Left lung (tissue), 10 donors: ENCODE measurements around the gene NLRP1. TPM values are rescaled to one million over a fixed set of nuclear protein-coding genes. Genes with fewer than 3 reads are reported as not detected.
A peak's percentile ranks its signal among the peaks of the same experiment; 100 is the strongest.

ENCODE experiments used
- ATAC-seq: fragments of 200-7000 bp; cut with Tn5 transposase; one replicate; pipeline ENCODE4 v1.9.1; 2020; ENCODE audit warnings: moderate library complexity
- DNase-seq, 4 donors: peaks; one replicate each; pipeline ENCODE4 v3.0.0-alpha.2; 2013 to 2020
- H3K27ac ChIP-seq, 2 donors: fragments of 200-600 bp; sonication (generic) in 1 of 2; one replicate each; pipeline versions ENCODE4 v1.5.0 to v1.8.0; 2020 to 2021
- H3K27me3 ChIP-seq, 2 donors: fragments of 200-600 bp; sonication (generic) in 1 of 2; one replicate each; pipeline versions ENCODE4 v1.5.0 to v1.8.0; 2020 to 2021
- H3K36me3 ChIP-seq, 2 donors: fragments of 200-600 bp; sonication (generic) in 1 of 2; one replicate each; pipeline versions ENCODE4 v1.5.0 to v1.8.0; 2020 to 2021
- H3K4me1 ChIP-seq, 2 donors: fragments of 200-600 bp; one replicate each; pipeline ENCODE4 v1.8.0; 2021
- H3K4me3 ChIP-seq, 2 donors: fragments of 200-600 bp; sonication (generic) in 1 of 2; one replicate each; pipeline versions ENCODE4 v1.5.0 to v1.8.0; 2020 to 2021; ENCODE audit warnings: mild to moderate bottlenecking in 1 of 2
- H3K9me3 ChIP-seq, 2 donors: fragments of 200-600 bp; sonication (generic) in 1 of 2; one replicate each; pipeline versions ENCODE4 v1.5.0 to v1.8.0; 2020 to 2021
- intact Hi-C, 2 donors: fragments of 100-400 bp; cut with DNase I; formaldehyde crosslinking; loops; one replicate each; pipeline versions ENCODE4 v1.11.2 to v1.14.2; 2022
- polyA plus RNA-seq, 6 donors: library from polyadenylated mRNA; unstranded; fragments of 120-200 nt; gene quantifications; one replicate each; pipeline ENCODE4 v1.2.1, GENCODE V29; 2013; ENCODE audit not compliant: insufficient read length in 6 of 6
- total RNA-seq, 2 donors: library from RNA; stranded (reverse); fragmentation: NEBNext Ultra II Directional; extraction: Animal tissue kit (Norgen Biotek cat#: 25700); gene quantifications; one replicate each; pipeline ENCODE4 v1.2.1, GENCODE V29; 2021
- TF ChIP-seq, protein P1 (sequence below), 2 donors: fragments of 200-600 bp; sonication (generic) in 1 of 2; IDR thresholded peaks; one replicate each; pipeline versions ENCODE4 v1.5.0 to v1.8.0; 2021; ENCODE audit warnings: antibody characterized with exemption in 2 of 2
- donor health status: DM: no; HTN: yes; CAD: no.
- donor health status: DM: no; HTN: no; CAD: no.

NLRP1 gene
- total and polyA plus RNA-seq, 8 donors, result 16.1 to 36.4 (median 31.2) TPM

- Histone ChIP-seq H3K36me3 (peaks cover 0 to 64% of the 10 kb centered on the region in 2 donors), H3K27ac (no peak overlapping the region)
- TF ChIP-seq, protein P1, sequence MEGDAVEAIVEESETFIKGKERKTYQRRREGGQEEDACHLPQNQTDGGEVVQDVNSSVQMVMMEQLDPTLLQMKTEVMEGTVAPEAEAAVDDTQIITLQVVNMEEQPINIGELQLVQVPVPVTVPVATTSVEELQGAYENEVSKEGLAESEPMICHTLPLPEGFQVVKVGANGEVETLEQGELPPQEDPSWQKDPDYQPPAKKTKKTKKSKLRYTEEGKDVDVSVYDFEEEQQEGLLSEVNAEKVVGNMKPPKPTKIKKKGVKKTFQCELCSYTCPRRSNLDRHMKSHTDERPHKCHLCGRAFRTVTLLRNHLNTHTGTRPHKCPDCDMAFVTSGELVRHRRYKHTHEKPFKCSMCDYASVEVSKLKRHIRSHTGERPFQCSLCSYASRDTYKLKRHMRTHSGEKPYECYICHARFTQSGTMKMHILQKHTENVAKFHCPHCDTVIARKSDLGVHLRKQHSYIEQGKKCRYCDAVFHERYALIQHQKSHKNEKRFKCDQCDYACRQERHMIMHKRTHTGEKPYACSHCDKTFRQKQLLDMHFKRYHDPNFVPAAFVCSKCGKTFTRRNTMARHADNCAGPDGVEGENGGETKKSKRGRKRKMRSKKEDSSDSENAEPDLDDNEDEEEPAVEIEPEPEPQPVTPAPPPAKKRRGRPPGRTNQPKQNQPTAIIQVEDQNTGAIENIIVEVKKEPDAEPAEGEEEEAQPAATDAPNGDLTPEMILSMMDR (IDR thresholded peaks at IDR 0.05), result no peak
These were observed 45.0 kb downstream of the NLRP1 start for GRCh38 chr17:5539286-5539685.

GRCh38 chr17:5536866-5537650 is 47.3 kb downstream of the NLRP1 start:
- H3K4me1 ChIP-seq, result no peaks in the 10 kb centered on the region
- H3K27ac ChIP-seq, result no peak overlapping the region
- intact Hi-C loops, result no loop called here
- no peaks in the 10 kb centered on the region for H3K27me3 ChIP-seq
- TF ChIP-seq, protein P1 (IDR thresholded peaks at IDR 0.05), result no peak
- no peak overlapping the region for H3K4me3 ChIP-seq
- ATAC-seq (peak; percentile 30), DNase-seq (no peak)
- peaks cover 0 to 82% of the 10 kb centered on the region in 2 donors for H3K36me3 ChIP-seq
- no peaks in the 10 kb centered on the region for H3K9me3 ChIP-seq

More at GRCh38 chr17:5539286-5539685, 45.0 kb downstream of the NLRP1 start:
- H3K9me3 ChIP-seq, result no peaks in the 10 kb centered on the region
- H3K27me3 ChIP-seq, result no peaks in the 10 kb centered on the region
- intact Hi-C loops, result no loop called here
- H3K4me3 ChIP-seq, result no peak overlapping the region
- H3K4me1 ChIP-seq, result no peaks in the 10 kb centered on the region
- no peak for DNase-seq
- no peak for ATAC-seq

- ATAC-seq (no peak), DNase-seq (no peak)
- intact Hi-C loops, result no loop called here
- no peaks in the 10 kb centered on the region for H3K4me1 ChIP-seq
- TF ChIP-seq, protein P1 (IDR thresholded peaks at IDR 0.05), result no peak
- H3K27me3 ChIP-seq, result no peaks in the 10 kb centered on the region
- H3K9me3 ChIP-seq, result no peaks in the 10 kb centered on the region
- H3K27ac ChIP-seq, result no peak overlapping the region
- H3K36me3 ChIP-seq, result peaks cover 0 to 77% of the 10 kb centered on the region in 2 donors
- H3K4me3 ChIP-seq, result no peak overlapping the region
These were observed 48.9 kb downstream of the NLRP1 start for GRCh38 chr17:5535436-5535835.

DNA sequence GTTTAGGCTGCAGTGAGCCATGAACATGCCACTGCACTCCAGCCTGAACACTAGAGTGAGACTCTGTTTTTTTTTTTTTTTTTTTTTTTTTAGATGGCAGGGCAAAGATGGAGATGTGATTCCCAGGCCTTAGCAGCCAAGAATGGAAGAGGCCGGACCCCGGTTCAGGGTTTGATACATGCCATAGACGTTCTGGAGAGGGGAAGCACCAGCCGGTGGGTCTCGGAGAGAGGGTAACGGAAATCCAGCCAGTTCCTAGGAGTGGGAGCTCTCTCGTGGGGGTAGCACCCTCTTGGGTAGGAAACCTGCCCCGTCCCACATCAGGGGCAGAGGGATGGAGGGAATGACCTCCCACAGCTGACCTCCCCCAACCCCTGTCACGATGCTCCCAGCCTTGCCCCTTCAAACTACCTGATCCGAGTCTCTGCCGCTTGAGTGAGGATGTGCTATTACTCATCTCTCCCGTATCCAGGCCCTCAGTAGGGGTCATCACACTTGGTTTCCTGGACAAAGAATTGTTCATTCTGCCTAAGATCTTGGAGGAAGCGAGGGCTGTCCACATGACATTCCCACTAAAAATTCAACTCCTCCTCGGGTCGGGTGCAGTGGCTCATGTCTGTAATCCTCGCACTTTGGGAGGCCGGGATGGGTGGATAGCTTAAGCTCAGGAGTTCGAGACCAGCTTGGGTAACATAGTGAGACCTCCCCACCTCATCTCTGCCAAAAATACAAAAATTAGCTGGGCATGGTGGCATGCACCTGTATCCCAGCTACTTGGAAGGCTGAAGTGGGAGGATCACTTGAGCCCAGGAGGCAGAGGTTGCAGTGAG is 50.6 kb downstream of the NLRP1 start:
- Histone ChIP-seq H3K27ac (no peak overlapping the region), H3K4me3 (no peak overlapping the region), H3K36me3 (peaks cover 0 to 77% of the 10 kb centered on the region in 2 donors), H3K27me3 (no peaks in the 10 kb centered on the region), H3K4me1 (no peaks in the 10 kb centered on the region), H3K9me3 (no peaks in the 10 kb centered on the region)
- no peak for DNase-seq
- TF ChIP-seq, protein P1 (IDR thresholded peaks at IDR 0.05), result no peak
- no peak for ATAC-seq
- intact Hi-C loops, result no loop called here

DNA sequence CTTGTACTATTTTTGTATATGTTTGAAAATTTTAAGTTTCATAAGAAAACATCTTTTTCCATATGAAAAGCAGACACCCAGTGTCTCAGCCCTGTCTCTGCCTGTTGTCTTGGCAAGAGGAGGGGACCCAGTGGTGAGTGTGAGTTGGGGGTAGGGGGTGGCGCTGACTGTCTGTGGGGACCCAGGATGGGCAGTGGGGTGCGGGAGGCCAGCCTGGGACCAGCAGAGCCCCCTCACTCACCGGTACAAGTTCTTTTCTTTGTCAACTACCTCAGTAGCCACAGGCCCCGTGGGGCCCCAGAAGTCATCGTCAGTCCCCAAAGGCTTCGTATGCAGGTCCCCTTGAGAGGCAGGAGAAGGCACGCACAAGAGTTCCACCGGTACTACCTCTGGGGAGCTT is 51.7 kb downstream of the NLRP1 start:
- Histone ChIP-seq H3K27me3 (no peaks in the 10 kb centered on the region), H3K27ac (no peak overlapping the region), H3K4me1 (no peaks in the 10 kb centered on the region), H3K36me3 (peaks cover 0 to 74% of the 10 kb centered on the region in 2 donors), H3K4me3 (no peak overlapping the region), H3K9me3 (no peaks in the 10 kb centered on the region)
- TF ChIP-seq, protein P1 (IDR thresholded peaks at IDR 0.05), result no peak
- intact Hi-C loops, result no loop called here
- ATAC-seq (no peak), DNase-seq (no peak)
